GM18520 (cell line): Measurements from ENCODE around the gene SDK1.

ENCODE experiments used
- ATAC-seq: cut with Tn5 transposase; IDR thresholded peaks from one replicate; pipeline ENCODE4 v1.9.1; 2021; ENCODE audit not compliant: unreplicated experiment

The SDK1 gene

DNA sequence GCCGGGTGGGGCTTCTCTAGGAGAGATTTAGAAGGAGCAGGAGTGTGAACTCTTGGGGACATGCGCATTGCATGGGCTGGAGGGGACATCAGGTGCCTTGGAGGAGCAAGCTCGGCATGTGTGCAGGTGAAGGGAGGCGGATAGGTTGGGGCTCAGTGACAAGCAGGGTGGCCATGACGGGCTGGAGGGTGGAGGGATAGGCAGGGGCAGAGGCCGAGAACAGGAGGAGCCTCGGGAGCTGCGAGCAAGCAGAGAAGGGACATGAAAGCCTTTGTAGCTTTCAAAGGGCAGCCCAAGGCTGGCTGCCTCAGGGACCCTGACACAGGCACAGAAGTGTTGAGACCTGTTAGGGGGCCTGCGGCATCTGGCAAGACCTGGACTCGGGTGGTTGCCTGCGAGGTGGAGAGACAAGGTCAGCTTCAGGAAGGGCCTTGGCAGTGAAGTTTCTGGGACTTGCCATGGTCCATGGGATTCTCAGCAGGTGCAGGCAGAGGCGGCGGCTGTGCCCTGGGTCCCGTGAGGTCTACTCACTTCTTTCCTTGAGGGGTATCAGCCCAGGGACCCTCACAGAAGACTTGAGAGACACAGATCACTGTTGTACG lies 664.8 kb downstream of the SDK1 start:
- no peak for ATAC-seq

DNA sequence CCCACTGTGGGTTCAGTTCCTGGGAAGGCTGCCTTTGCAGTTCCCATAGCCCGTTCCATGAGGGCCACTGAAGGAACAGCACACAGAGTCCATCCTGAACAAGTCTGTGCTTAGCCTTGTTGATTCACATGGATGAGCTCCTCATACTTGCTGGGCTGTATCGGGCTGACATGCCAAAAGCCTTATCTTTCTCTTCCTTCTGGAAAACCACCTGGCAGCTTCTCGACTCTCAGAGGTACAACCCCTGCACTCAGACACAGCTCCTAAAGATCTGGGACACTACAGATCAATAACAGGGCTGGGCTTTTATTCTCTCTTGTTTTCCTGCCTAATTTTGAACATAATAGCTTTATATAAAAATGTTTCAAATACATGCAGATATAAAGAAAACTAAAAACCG lies 667.2 kb downstream of the SDK1 start:
- ATAC-seq = no peak

DNA sequence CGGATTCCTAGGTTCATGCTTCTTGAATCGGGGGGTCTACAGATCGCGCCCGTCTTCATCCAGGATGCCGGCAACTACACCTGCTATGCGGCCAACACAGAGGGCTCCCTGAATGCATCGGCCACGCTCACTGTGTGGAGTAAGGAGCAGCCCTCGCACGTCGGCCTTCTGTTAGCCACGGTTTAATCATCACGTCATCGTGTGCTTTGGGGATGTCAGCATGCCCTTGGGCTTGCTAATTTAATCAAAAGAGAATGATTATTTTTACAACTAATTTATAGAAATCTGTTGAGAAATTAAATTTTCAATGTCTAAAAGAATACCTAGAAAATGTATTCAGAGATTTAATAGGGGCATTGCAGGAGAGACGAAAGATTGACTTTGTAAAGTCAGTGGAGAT lies 668.2 kb downstream of the SDK1 start:
- no peak for ATAC-seq

DNA sequence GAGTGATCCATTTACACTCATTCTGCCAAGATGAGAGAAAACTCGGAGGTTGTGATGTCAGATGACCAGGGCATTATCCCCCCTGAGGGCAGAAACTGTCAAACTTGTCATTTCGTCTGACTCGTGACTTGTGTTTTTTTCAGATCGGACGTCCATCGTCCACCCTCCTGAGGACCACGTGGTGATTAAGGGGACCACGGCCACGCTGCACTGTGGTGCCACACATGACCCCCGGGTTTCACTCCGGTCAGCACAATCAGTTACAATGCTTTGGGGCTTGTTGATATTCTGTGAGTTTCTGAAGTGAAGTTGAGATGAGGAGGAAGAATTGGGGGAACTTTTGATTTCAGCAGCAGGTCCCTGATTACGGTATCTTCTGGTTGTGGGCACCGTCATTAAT lies 670.3 kb downstream of the SDK1 start:
- ATAC-seq = no peak

DNA sequence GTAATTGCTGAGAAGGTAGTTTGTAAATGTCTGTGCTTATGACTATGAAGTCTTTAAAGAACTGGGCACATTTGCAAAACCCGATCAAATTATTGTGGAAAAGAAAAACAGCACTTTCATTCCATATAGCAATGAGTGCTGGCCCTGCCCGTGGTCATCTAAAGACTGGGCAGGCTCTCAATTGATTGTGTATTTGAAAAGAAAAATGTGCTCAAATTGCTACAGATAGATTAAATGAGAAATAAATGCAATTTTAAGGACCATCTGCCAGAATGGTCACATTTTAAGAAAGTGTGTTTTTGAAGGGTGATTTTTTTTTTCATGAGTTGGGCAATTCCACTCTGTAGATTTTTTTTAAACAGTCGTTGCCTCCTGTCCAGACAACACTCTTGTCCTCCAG lies 672.2 kb downstream of the SDK1 start:
- ATAC-seq = no peak

DNA sequence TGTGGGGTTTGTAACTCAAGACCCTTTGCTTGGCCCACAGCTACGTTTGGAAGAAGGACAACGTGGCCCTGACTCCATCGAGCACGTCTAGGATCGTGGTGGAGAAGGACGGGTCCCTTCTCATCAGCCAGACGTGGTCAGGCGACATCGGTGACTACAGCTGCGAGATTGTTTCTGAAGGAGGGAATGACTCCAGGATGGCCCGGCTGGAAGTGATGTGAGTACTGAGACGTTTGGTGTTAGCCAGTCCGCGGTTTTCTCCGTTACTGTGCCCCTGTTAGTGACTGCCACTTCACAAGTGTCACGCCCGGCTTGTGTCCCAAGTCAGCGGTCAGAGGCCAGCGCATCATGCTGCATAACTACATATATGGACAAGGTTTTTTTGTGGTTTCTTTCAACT lies 673.3 kb downstream of the SDK1 start:
- no peak for ATAC-seq

DNA sequence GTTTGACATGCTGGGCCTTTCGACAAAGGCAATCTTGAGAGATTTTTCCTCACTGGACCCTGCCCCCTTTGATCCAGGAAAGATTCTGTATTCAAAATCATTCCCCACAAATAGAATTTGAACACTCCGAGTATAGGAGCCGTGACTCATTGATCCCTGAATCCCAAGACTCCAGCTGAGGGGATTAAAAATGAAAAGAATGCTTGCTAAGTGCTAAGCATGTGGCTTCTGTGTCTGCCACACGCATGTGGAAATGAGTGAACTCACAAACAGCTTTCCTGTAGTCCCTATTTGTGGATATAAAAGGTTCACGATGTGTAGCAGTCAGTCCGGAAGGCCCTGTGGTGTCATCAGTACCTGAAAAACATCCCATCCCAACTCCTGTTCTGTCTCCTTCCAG lies 674.3 kb downstream of the SDK1 start:
- ATAC-seq = no peak

DNA sequence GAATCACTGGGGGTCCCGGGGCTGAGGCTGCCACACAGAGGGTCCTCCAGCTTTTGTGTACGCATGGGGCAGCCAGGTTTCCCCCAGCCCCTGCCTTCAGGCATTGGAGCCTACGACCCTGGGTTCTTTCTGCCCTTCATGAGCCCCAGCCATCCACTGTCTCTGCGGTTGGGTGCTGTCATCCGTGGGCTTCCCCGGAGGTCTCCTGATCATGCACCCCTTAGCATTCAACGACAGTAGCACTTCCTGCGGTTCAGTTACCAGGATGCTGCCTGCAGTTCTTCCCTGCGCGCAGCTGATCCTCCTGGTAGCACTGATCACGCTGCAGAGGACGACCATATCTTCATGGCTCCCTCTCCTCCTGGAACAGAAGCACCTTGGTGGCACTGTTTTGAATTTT lies 676.3 kb downstream of the SDK1 start:
- no peak for ATAC-seq

DNA sequence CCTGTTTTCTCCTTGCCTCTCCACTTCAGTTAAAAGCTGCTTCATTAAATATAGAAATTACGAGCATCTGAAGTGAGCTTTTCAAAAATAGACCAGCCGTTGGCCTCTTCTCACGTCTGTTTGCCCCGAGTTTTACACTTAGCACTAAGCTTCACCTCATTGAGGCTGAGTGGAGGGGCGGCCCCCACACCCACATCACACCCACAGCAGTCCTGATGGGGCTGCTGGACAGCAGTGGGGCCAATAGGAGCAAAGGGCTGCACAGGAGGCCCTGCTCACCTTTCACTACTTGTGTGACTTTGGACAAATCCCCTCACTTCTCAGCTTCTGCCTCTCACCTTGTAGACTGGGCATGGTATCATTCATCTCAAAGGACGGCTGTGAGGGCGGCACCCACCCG lies 677.8 kb downstream of the SDK1 start:
- no peak for ATAC-seq

DNA sequence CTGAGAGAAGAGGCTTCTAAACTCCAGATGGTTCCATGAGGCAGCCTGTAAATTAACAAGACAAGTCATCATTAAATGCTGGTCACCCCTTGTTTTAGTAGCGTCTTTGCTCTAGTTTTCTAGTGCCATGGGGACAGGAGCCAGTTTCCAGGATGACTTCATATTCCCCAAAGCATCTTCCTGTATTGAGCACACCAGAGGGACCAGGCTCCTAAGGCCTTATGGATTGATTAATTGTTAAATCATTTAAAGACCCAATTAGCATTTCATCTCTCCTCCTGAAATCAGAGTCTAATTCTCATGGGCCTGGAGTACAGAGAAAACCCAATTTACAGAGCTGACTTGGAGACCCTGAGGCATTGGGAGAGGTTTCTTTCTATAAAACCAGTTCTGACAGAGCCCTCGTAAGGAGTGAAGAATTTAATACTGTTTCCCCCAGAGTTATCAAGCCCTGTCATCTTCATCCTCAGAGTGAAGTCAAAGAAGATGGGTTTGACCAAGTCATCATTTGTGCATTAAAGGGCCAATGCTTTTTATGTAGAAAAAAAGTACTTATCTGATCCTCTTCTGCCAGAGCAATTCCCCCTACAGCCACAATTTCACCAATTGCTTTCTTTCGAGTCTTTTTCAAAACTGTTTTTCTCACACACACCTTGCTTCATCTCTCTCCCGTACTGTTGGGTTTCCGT lies 678.7 kb downstream of the SDK1 start:
- ATAC-seq = no peak

DNA sequence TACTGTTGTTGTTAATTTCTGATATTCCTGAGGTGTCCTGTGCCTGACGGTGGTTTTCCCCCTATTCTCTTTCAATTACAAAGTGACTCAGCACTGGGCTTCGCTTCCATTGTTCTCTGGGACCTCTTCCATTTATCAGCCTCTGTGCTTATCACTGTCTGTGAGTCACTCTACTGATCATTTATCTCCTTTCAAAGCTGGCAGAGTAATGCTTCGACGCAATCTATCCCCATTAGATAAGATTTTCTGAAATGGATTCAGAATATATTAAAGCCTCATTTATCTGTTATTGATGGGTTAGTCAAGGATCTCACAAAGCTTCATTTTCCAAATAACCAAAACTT lies 679.2 kb downstream of the SDK1 start:
- no peak for ATAC-seq

DNA sequence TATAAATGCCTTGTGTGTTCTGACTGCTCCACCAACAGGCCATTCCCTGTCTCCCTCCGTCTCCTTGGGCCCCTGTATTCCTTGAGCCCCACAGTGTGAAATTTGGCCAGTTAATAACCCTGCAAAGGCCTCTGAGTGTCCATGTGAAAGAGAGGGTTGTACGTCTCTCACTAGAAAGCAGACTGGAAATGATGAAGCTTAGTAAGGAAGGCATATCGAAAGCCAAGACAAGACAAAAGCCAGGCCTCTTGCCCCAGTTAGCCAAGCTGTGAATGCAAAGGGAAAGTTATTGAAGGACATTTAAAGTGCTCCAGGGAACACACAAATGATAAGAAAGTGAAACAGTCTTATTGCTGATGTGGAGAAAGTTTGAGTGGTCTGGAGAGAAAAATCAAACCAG lies 680.2 kb downstream of the SDK1 start:
- ATAC-seq = no peak

DNA sequence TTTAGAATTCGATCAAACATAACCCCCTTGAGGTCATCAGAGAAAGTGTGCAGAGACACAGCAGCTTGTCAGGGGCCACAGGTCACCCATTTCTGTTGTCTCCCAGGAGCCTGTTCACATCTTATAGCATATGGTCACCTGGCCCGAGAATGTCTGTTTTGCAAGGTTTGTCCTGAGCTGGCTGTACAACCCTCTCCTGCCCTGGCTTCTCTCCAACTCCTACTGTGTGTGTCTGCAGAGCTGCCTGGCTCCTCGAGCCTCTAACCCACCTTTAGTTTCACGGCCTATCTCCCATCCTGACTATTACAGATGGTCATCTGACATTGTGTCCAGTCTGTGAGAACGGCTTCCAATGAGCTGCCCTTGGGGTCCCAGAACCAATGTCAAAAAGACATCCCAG lies 683.4 kb downstream of the SDK1 start:
- ATAC-seq = no peak

DNA sequence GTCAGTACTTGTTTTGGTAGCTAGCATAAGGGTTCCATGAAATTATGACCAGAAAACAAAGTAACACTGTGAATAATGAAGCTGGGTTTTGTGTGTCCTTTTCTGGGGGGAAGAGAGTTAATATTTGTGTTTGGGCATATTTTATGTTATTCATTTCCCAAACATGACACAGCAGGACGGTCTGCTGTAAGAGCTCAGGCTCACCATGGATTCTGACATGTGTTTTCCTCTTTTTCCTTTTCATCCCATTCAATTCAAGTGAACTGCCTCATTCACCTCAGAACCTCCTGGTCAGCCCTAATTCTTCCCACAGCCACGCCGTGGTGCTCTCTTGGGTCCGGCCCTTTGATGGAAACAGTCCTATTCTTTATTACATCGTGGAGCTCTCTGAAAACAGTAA lies 685.9 kb downstream of the SDK1 start:
- ATAC-seq = no peak

DNA sequence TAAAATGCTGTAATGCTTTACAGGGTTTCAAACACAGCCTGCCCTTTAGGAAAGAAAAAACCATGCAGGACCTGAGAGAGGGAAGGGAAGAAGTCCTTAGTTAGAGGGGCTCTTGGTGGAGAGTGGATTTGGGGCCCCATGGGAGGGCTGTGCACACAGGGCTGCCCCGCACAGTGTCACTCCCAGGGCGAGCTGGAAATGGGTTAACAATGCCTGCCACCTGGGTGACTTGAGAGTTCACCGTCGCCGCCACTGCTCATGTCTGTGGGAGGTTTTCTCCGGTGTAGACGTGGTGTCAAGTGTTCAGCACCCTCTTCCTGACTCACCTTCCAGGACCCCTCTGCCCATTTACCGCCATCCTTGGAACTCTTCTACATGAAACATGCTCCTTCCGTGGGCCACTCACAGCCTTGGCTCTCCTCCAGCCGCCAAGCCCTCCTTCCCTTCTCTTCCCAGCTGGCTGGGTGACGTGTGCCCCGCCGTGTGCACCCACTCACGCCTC lies 686.4 kb downstream of the SDK1 start:
- ATAC-seq = no peak

DNA sequence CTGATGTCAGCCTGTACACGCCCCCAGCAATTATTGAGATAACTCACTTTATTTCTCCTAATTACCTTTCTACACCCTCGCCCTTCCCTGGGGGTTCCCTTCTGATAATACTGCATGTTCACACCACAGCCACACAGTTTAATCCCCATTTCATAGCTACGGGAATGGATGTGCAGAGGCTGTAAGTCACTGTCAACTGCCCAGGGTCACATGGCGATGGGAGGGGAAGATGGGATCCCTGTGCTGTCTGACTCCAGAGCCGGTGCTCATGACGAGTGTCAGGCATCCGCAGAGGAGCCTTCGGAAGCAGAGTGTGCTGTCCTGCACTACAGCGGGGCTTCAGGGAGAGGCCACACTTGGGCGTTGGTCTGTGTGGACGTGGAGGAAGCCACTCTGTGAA lies 688.7 kb downstream of the SDK1 start:
- ATAC-seq = no peak

DNA sequence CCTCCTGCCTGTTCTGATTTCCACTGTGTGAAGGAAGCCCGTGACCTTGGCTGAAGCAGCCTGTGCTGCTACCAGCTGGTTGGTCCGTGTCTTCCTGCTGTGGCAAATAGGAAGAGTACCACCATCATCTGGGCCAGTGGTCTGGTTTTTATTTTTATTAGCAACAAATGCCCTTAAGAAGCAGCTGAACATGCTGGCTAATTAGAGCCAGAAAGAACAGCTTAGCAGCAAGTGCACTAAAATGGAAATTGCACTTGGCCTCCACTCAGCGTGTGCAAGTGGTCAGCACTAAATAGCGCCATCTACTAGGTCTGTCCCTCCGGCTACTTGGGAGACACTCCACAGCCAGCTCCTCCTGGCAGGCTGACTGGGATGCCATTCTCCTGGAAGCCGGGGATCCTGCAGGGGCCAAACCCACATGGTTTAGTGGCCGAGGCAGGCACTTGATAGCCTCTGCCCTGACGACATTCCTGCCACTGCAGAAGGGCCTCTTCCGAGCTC lies 690.7 kb downstream of the SDK1 start:
- no peak for ATAC-seq

DNA sequence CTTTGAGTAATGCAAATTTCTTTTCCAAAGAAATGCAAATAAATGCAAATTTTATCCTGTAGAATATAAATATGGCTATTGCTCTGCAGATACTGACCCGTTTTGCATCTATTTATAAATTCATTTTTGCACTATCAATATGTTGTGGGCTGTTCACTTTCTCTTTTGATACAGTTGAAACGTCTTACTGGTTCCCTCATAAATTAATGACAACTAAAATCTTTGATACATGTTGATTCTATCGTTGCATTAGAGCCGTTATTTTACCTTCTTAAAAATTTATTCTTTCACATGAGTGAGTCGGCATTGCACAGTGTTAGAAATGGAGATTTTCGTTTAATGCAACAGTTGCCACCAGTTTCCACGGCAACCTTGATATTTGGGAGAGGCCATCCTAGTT lies 691.8 kb downstream of the SDK1 start:
- ATAC-seq = no peak

DNA sequence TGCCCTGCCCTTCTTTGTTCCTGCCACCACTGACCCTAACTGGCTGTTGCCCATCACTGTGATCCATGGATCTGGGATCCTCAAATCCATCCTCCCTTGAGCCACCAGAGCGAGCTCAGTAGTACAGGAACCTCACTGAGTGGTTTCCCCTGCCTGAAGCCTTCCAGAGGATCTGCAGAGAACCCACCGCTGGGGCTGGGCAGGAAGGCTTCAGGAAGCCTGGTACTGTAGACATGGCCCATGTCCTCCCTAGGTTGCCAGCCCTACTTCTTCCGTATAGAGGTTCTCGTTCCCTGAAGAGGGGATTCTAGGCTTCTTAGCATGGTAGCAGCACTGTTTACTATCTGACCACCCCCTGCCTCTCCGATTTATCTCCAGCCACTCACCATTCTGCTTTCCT lies 693.7 kb downstream of the SDK1 start:
- no peak for ATAC-seq

DNA sequence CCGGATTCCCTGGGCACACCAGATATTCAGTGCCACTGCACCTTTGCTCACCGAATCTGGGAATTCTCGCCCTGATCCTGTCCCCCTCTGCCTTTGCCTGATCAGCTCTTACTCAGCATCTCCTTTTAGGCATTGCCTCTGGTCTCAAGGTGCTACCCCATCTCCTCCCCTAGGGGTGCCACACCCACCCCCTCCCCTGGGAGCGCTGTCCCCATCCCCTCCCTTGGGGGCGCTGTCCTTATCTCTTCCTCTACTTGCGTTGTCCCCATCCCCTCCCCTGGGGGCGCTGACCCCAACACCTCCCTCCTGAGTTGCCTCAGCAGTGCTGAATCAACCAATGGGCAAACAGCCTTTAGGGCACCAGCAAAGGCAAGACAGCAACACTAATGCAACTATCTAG lies 694.1 kb downstream of the SDK1 start:
- no peak for ATAC-seq

DNA sequence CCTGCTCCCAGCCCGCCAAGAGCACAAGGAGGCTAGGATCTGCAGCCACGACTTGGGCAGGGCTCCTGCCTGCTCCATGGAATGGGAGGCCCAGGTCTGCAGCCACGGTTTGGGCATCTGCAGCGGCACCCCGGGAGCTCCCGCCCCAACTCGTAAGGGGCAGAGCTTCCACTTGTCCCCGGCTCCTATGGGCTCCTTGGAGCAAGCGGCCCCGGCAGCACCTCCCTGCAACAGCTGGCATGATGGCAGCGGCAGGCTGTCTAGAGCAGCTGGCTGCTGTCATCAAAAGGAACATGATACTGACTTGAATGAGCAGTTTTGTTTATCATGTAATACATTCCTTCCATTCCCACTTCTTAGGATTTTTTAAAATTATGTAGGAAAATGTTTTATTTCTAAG lies 697.0 kb downstream of the SDK1 start:
- ATAC-seq = no peak

DNA sequence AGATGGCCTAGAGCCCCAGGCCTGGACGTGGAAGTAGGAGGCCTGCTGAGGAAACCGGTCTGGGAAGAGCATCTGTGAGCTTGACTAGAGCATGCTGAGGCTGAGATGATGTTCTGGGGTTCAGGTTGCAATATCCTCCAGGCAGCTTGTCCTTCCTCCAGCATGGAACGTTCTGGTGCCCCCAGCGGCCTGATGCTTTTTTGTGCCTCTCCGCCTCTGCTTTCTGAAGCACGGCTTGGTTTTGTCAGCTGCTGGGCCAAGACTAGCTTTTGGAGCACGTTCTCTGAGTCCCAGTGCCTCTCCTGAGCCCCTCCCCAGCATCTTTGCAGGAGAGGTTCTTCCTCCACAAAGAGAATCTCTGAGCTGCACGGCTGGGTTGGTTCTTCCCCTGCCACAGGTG lies 699.1 kb downstream of the SDK1 start:
- no peak for ATAC-seq

DNA sequence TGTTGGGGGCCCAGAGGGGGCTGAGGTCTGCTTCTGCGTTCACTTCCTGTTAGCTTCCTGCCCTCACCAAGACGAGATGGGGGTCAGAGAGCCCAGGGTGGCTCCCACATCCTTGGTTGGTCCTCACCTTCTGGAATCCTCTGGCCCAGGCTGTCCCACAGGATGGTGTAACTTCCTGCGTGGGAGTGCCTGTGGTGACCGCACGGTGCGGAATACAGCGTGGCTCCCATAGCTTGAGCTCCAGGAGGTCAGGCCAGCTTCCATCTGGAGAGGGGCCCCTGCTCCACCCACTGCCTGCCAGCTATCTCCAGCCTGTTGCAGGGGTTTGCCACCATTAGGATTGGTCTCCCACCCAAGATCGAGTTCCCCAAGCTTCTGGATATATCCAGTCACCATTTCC lies 699.9 kb downstream of the SDK1 start:
- ATAC-seq = no peak
